ENCODE measurements around the gene CAPZA1. TPM values are rescaled to one million over a fixed set of nuclear protein-coding genes. Genes with fewer than 3 reads are reported as not detected.
A peak's percentile ranks its signal among the peaks of the same experiment; 100 is the strongest.

CAPZA1 gene
- total and polyA plus RNA-seq, 7 donors = 14.8 to 73.3 (median 35.0) TPM

- intact Hi-C loops (cut with DNase I) = loop anchor here in 1 of 2 donors (2.0 kb wide), 1 partner anchor 24 kb away; the partner anchor contains the start of gene MOV10
- ATAC-seq = no peak
- WGBS, 3 donors = 64 to 67% (median 65%) methylated on average over 17 of the region's 17 CpGs
- TF ChIP-seq, protein P1, sequence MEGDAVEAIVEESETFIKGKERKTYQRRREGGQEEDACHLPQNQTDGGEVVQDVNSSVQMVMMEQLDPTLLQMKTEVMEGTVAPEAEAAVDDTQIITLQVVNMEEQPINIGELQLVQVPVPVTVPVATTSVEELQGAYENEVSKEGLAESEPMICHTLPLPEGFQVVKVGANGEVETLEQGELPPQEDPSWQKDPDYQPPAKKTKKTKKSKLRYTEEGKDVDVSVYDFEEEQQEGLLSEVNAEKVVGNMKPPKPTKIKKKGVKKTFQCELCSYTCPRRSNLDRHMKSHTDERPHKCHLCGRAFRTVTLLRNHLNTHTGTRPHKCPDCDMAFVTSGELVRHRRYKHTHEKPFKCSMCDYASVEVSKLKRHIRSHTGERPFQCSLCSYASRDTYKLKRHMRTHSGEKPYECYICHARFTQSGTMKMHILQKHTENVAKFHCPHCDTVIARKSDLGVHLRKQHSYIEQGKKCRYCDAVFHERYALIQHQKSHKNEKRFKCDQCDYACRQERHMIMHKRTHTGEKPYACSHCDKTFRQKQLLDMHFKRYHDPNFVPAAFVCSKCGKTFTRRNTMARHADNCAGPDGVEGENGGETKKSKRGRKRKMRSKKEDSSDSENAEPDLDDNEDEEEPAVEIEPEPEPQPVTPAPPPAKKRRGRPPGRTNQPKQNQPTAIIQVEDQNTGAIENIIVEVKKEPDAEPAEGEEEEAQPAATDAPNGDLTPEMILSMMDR (IDR thresholded peaks at IDR 0.05) = no peak
- Histone ChIP-seq H3K27ac (peak overlapping the region; percentile 82), H3K27me3 (ENCODE audit: insufficient read depth in 3 of 3, low read length in 2 of 3) (no peaks in the 10 kb centered on the region), H3K36me3 (ENCODE audit: insufficient read depth in 1 of 2, low read depth in 1 of 2) (peaks cover 0 to 48% of the 10 kb centered on the region in 2 donors), H3K9me3 (no peaks in the 10 kb centered on the region), H3K4me1 (peaks cover 35% of the 10 kb centered on the region), H3K4me3 (no peak overlapping the region)
- no peak for DNase-seq
Observed at GRCh38 chr1:112698366-112699310, 79.0 kb downstream of the CAPZA1 start.

- intact Hi-C loops (cut with DNase I) = loop anchor here in 1 of 2 donors (2.0 kb wide), 1 partner anchor 25 kb away; the partner anchor contains the start of gene MOV10
- DNase-seq = no peak
- peak in 1 of 4 donors; percentile 45 for ATAC-seq
- Histone ChIP-seq H3K4me1 (peaks cover 42% of the 10 kb centered on the region), H3K9me3 (no peaks in the 10 kb centered on the region), H3K27ac (peak overlapping the region; percentile 82), H3K27me3 (ENCODE audit: insufficient read depth in 3 of 3, low read length in 2 of 3) (no peaks in the 10 kb centered on the region), H3K4me3 (peak overlapping the region; percentile 34), H3K36me3 (ENCODE audit: insufficient read depth in 1 of 2, low read depth in 1 of 2) (peaks cover 0 to 40% of the 10 kb centered on the region in 2 donors)
- WGBS, 3 donors = 72 to 76% (median 73%) methylated on average over 13 of the region's 13 CpGs
- TF ChIP-seq, protein P1 (IDR thresholded peaks at IDR 0.05) = no peak
Observed at GRCh38 chr1:112699425-112700144, 80.0 kb downstream of the CAPZA1 start.

- TF ChIP-seq, protein P1 (IDR thresholded peaks at IDR 0.05) = no peak
- DNase-seq (peak; percentile 95 to 97), ATAC-seq (peak; percentile 78 to 90 (median 84))
- no peaks in the 10 kb centered on the region for H3K27me3 ChIP-seq (ENCODE audit: insufficient read depth in 3 of 3, low read length in 2 of 3)
- H3K9me3 ChIP-seq = no peaks in the 10 kb centered on the region
- H3K36me3 ChIP-seq (ENCODE audit: insufficient read depth in 1 of 2, low read depth in 1 of 2) = peaks cover 0 to 38% of the 10 kb centered on the region in 2 donors
- WGBS, 3 donors = 20 to 24% (median 22%) methylated on average over 7 of the region's 7 CpGs
- peak overlapping the region; percentile 34 for H3K4me3 ChIP-seq
- intact Hi-C loops (cut with DNase I) = no loop called here
- peak overlapping the region; percentile 82 for H3K27ac ChIP-seq
- H3K4me1 ChIP-seq = peaks cover 48% of the 10 kb centered on the region
Observed at GRCh38 chr1:112700290-112701226, 80.9 kb downstream of the CAPZA1 start.

All from psoas muscle (tissue), 8 donors.